HG02678 (cell line): ENCODE data around the gene KCNQ5.

Experiments used
- ATAC-seq: cut with Tn5 transposase; IDR thresholded peaks from one replicate; pipeline ENCODE4 v1.9.1; 2021; ENCODE audit warnings: mild to moderate bottlenecking, moderate library complexity; ENCODE audit not compliant: unreplicated experiment

Gene KCNQ5

GRCh38 chr6:72739368-72739779 is 117.5 kb downstream of the KCNQ5 start:
- peak; percentile 58 for ATAC-seq

- ATAC-seq, result peak; percentile 91
Observed at GRCh38 chr6:72740135-72740534, 118.3 kb downstream of the KCNQ5 start.

GRCh38 chr6:72741083-72741482 is 119.2 kb downstream of the KCNQ5 start:
- no peak for ATAC-seq

GRCh38 chr6:72742001-72742673 is 120.3 kb downstream of the KCNQ5 start:
- no peak for ATAC-seq

- ATAC-seq, result no peak
Observed at GRCh38 chr6:72746276-72746675, 124.4 kb downstream of the KCNQ5 start.

GRCh38 chr6:72748759-72749158 is 126.9 kb downstream of the KCNQ5 start:
- ATAC-seq, result no peak

GRCh38 chr6:72755752-72756151 is 133.9 kb downstream of the KCNQ5 start:
- ATAC-seq, result no peak

- ATAC-seq, result no peak
Observed at GRCh38 chr6:72757048-72757447, 135.2 kb downstream of the KCNQ5 start.

GRCh38 chr6:72757926-72758325 is 136.1 kb downstream of the KCNQ5 start:
- ATAC-seq, result no peak

GRCh38 chr6:72758901-72759300 is 137.0 kb downstream of the KCNQ5 start:
- ATAC-seq, result no peak

GRCh38 chr6:72760114-72760793 is 138.4 kb downstream of the KCNQ5 start:
- no peak for ATAC-seq

GRCh38 chr6:72761761-72762160 is 139.9 kb downstream of the KCNQ5 start:
- ATAC-seq, result no peak

GRCh38 chr6:72769459-72770125 is 147.7 kb downstream of the KCNQ5 start:
- peak; percentile 80 for ATAC-seq

- peak; percentile 49 for ATAC-seq
Observed at GRCh38 chr6:72770959-72771358, 149.1 kb downstream of the KCNQ5 start.

- ATAC-seq, result no peak
Observed at GRCh38 chr6:72776456-72776855, 154.6 kb downstream of the KCNQ5 start.

- no peak for ATAC-seq
Observed at GRCh38 chr6:72781624-72782023, 159.8 kb downstream of the KCNQ5 start.

- no peak for ATAC-seq
Observed at GRCh38 chr6:72783035-72783434, 161.2 kb downstream of the KCNQ5 start.

GRCh38 chr6:72783666-72784065 is 161.8 kb downstream of the KCNQ5 start:
- ATAC-seq, result no peak

- ATAC-seq, result no peak
Observed at GRCh38 chr6:72784071-72784470, 162.2 kb downstream of the KCNQ5 start.

GRCh38 chr6:72784581-72784980 is 162.7 kb downstream of the KCNQ5 start:
- no peak for ATAC-seq

- ATAC-seq, result no peak
Observed at GRCh38 chr6:72787391-72788031, 165.6 kb downstream of the KCNQ5 start.

GRCh38 chr6:72788188-72788587 is 166.3 kb downstream of the KCNQ5 start:
- no peak for ATAC-seq
